DOHH2 (cell line): ENCODE data around the gene SLC2A6.

Experiments
- H3F3A ChIP-seq: fragments of 200-600 bp; sonication (generic), shearing (Covaris generic); 2 replicates; pipeline ENCODE4 v1.6.0; 2016; ENCODE audit warnings: antibody characterized with exemption, mild to moderate bottlenecking; ENCODE audit not compliant: control insufficient read depth, insufficient read depth
- H3K27ac ChIP-seq: fragments of 200-600 bp; sonication (generic); 2 replicates; pipeline ENCODE4 v1.5.1; 2014; ENCODE audit warnings: low read depth, mild to moderate bottlenecking, low read length, moderate library complexity
- H3K27me3 ChIP-seq: fragments of 200-600 bp; sonication (generic); 2 replicates; pipeline ENCODE4 v1.6.1; 2014; ENCODE audit warnings: mild to moderate bottlenecking, low read length, mixed read lengths; ENCODE audit not compliant: control insufficient read depth
- H3K36me3 ChIP-seq: fragments of 200-600 bp; sonication (generic); 2 replicates; pipeline ENCODE4 v1.6.1; 2014; ENCODE audit warnings: mild to moderate bottlenecking, low read length, moderate library complexity, mixed read lengths; ENCODE audit not compliant: control insufficient read depth
- H3K4me1 ChIP-seq: fragments of 200-600 bp; sonication (generic); 2 replicates; pipeline ENCODE4 v1.6.1; 2014; ENCODE audit warnings: mild to moderate bottlenecking, low read length, mixed read lengths; ENCODE audit not compliant: control insufficient read depth
- H3K4me2 ChIP-seq: fragments of 200-600 bp; sonication (generic); 2 replicates; pipeline ENCODE4 v1.6.0; 2014; ENCODE audit warnings: mild to moderate bottlenecking, low read length, moderate library complexity
- H3K4me3 ChIP-seq: fragments of 200-600 bp; sonication (generic); 2 replicates; pipeline ENCODE4 v1.5.1; 2014; ENCODE audit warnings: mild to moderate bottlenecking, low read length, mixed read lengths
- H3K79me2 ChIP-seq: fragments of 200-600 bp; sonication (generic); 2 replicates; pipeline ENCODE4 v1.6.1; 2014; ENCODE audit warnings: mild to moderate bottlenecking, low read length, mixed read lengths; ENCODE audit not compliant: control insufficient read depth
- H3K9me2 ChIP-seq: fragments of 200-600 bp; sonication (generic); replicated peaks from 2 replicates; pipeline ENCODE4 v1.6.1; 2014; ENCODE audit warnings: mild to moderate bottlenecking, low read length, mixed read lengths; ENCODE audit not compliant: control insufficient read depth
- H3K9me3 ChIP-seq: fragments of 200-600 bp; sonication (generic); 2 replicates; pipeline ENCODE4 v1.6.1; 2014; ENCODE audit warnings: antibody characterized with exemption, low read length, mixed read lengths; ENCODE audit not compliant: control insufficient read depth, insufficient read depth
- H4K20me1 ChIP-seq: fragments of 200-600 bp; sonication (generic); 2 replicates; pipeline ENCODE4 v1.6.0; 2014; ENCODE audit warnings: low read depth, mild to moderate bottlenecking, antibody characterized with exemption, low read length, moderate library complexity; ENCODE audit not compliant: control insufficient read depth, insufficient read depth
- EZH2phosphoT487 ChIP-seq: fragments of 200-600 bp; sonication (generic); IDR thresholded peaks from 2 replicates; pipeline ENCODE4 v1.6.1; 2017; ENCODE audit warnings: borderline replicate concordance, mild to moderate bottlenecking, antibody characterized with exemption, low read length, moderate library complexity, mixed read lengths
- TF ChIP-seq, protein P1 (sequence below): fragments of 200-600 bp; sonication (generic); IDR thresholded peaks from one replicate; pipeline ENCODE4 v1.5.1; 2014; ENCODE audit warnings: antibody characterized with exemption, mild to moderate bottlenecking, low read depth, low read length; ENCODE audit not compliant: poor library complexity, severe bottlenecking

SLC2A6 gene

DNA sequence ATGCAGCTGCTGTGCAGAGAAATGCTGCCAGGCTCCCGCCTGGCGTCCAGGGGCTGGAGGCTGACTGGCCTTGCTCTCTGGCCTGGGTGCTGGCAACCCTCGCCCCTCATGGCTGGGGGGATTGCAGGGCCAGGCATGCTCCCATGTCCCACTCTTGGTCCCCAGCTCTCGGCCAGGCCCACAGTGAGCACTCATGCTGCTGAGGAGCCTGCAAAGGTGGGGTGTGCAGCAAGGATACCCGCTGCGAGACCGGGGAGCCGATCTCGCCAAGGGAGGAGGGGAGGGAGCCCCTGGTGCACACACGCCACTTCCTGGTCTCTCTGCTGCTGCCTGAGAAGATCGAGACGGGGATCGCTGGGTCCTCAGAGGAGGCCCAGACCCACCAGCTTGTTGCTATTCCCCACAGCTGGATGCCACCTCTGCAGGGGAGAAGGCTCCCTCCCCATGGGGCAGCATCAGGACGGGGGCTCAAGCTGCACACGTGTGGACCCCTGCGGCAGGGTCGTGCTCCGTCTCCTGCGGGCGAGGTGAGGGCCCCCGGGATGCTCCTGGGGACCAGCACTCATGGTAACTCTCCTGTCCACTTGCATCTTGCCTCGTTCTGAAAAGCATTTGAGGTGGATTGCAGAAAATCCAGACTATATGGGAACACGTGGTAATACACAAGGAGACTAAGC, 33.5 kb downstream of the SLC2A6 start:
- no peaks in the 10 kb centered on the region for H3K36me3 ChIP-seq
- H4K20me1 ChIP-seq = no peaks in the 10 kb centered on the region
- no peak overlapping the region for H3K4me3 ChIP-seq
- H3K9me3 ChIP-seq = no peaks in the 10 kb centered on the region
- TF ChIP-seq EZH2phosphoT487 = no peak
- TF ChIP-seq, protein P1, sequence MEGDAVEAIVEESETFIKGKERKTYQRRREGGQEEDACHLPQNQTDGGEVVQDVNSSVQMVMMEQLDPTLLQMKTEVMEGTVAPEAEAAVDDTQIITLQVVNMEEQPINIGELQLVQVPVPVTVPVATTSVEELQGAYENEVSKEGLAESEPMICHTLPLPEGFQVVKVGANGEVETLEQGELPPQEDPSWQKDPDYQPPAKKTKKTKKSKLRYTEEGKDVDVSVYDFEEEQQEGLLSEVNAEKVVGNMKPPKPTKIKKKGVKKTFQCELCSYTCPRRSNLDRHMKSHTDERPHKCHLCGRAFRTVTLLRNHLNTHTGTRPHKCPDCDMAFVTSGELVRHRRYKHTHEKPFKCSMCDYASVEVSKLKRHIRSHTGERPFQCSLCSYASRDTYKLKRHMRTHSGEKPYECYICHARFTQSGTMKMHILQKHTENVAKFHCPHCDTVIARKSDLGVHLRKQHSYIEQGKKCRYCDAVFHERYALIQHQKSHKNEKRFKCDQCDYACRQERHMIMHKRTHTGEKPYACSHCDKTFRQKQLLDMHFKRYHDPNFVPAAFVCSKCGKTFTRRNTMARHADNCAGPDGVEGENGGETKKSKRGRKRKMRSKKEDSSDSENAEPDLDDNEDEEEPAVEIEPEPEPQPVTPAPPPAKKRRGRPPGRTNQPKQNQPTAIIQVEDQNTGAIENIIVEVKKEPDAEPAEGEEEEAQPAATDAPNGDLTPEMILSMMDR = no peak
- no peak overlapping the region for H3K27ac ChIP-seq
- peaks cover 15% of the 10 kb centered on the region for H3K4me1 ChIP-seq
- no peak overlapping the region for H3K4me2 ChIP-seq
- H3K27me3 ChIP-seq = 0 out of 2 replicates have a peak, but pooled peaks cover 5% of the 10 kb centered on the region
- H3K79me2 ChIP-seq = no peaks in the 10 kb centered on the region
- no peaks in the 10 kb centered on the region for H3K9me2 ChIP-seq
- H3F3A ChIP-seq = no peaks in the 10 kb centered on the region

DNA sequence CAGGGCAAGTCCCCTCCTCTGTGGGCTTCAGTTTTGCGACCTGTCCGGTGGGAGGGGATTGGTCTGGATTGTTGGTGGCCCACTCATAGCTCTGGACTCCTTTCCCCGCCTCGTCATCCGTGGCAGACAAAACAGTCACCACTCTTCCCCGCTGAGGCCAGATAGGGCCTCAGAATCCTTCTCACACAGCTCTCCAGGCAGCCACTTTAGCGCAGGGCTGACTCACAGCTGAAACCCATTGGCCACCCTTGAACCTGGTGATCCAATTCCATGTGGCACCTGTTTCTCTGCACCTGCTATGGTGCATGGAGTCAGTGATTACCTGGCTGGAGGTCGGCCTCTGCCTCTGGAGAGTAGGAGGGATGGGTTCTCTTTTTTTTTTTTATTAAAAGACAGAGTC, 34.9 kb downstream of the SLC2A6 start:
- H3K4me2 ChIP-seq = no peak overlapping the region
- H4K20me1 ChIP-seq = no peaks in the 10 kb centered on the region
- peaks cover 15% of the 10 kb centered on the region for H3K4me1 ChIP-seq
- H3K27me3 ChIP-seq = peaks cover 5% of the 10 kb centered on the region; the same call in 1 of the 2 replicates
- H3K9me2 ChIP-seq = no peaks in the 10 kb centered on the region
- H3K79me2 ChIP-seq = no peaks in the 10 kb centered on the region
- no peak overlapping the region for H3K4me3 ChIP-seq
- H3F3A ChIP-seq = no peaks in the 10 kb centered on the region
- TF ChIP-seq, protein P1 = no peak
- TF ChIP-seq EZH2phosphoT487 = no peak
- no peaks in the 10 kb centered on the region for H3K9me3 ChIP-seq
- H3K36me3 ChIP-seq = no peaks in the 10 kb centered on the region
- H3K27ac ChIP-seq = no peak overlapping the region

DNA sequence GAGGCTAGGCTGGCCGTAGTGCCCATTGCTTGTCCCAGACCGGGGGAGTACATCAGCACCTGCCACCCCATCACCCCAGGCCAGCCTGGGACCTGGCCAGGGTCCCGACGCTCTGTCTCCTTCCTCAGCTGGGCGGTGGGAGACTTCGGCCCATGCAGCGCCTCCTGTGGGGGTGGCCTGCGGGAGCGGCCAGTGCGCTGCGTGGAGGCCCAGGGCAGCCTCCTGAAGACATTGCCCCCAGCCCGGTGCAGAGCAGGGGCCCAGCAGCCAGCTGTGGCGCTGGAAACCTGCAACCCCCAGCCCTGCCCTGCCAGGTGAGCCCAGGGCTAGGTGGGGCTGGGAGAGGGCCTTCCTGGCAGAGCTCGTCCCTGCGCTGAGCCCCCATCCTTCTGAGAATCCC, 35.7 kb downstream of the SLC2A6 start:
- Histone ChIP-seq H3F3A (no peaks in the 10 kb centered on the region), H4K20me1 (no peaks in the 10 kb centered on the region), H3K9me2 (no peaks in the 10 kb centered on the region), H3K27me3 (peaks cover 5% of the 10 kb centered on the region; the same call in 1 of the 2 replicates), H3K4me1 (peaks cover 15% of the 10 kb centered on the region), H3K4me3 (no peak overlapping the region), H3K27ac (no peak overlapping the region), H3K79me2 (no peaks in the 10 kb centered on the region), H3K9me3 (no peaks in the 10 kb centered on the region), H3K4me2 (no peak overlapping the region), H3K36me3 (no peaks in the 10 kb centered on the region)
- TF ChIP-seq, protein P1 = no peak
- no peak for TF ChIP-seq EZH2phosphoT487
